K562 (cell line): ENCODE measurements around the gene RNF217. TPM values are rescaled to one million over a fixed set of nuclear protein-coding genes. Genes with fewer than 3 reads are reported as not detected.

Experiments used
- CTCF ChIP-seq, 3 experiments: IDR thresholded peaks in 2 of 3; conservative IDR thresholded peaks in 1 of 3; 2 replicates each; pipeline ENCODE4 v1.5.1; 2011 to 2012; ENCODE audit warnings: low read length in 3 of 3, mild to moderate bottlenecking in 3 of 3, control low read depth in 2 of 3, improper control_type of control experiment in 1 of 3, inconsistent platforms in 1 of 3, low read depth in 1 of 3, mixed read lengths in 1 of 3, moderate library complexity in 1 of 3; ENCODE audit not compliant: insufficient read depth in 2 of 3
- ELF4 ChIP-seq: fragments of 450-650 bp; formaldehyde crosslinking; IDR thresholded peaks from 2 replicates; pipeline ENCODE4 v1.4.0; 2022; ENCODE audit warnings: missing genetic modification characterization
- FOXP1 ChIP-seq: sonication (generic); formaldehyde crosslinking; IDR thresholded peaks from 2 replicates; pipeline ENCODE4 v1.8.0; 2022; ENCODE audit warnings: mild to moderate bottlenecking, missing genetic modification reagents
- REST ChIP-seq, 2 experiments: fragments of 450-650 bp; formaldehyde crosslinking in 1 of 2; IDR thresholded peaks; 2 replicates each; pipeline versions ENCODE4 v1.4.0 to v1.6.1; 2014 to 2020; ENCODE audit warnings: mild to moderate bottlenecking in 2 of 2, borderline replicate concordance in 1 of 2, low read depth in 1 of 2
- SOX6 ChIP-seq: fragments of 450-650 bp; IDR thresholded peaks from 2 replicates; pipeline ENCODE4 v1.6.1; 2014; ENCODE audit warnings: mild to moderate bottlenecking
- polyA plus RNA-seq, 8 experiments: library from polyadenylated mRNA; depleted of rRNA in 4 of 8; stranded (reverse) in 5 of 8; unstranded in 3 of 8; fragments of >200 nt; fragmentation: Nextera tagmentation in 2 of 8; fragmentation: Illumina TruSeq in 1 of 8; extraction: Ambion mirVana in 2 of 8; extraction: Trizol in 1 of 8; gene quantifications; 2 replicates each; pipeline versions ENCODE4 v1.2.1 to v1.2.3, GENCODE V29; 2011 to 2014; ENCODE audit warnings: inconsistent platforms in 1 of 8, missing spikeins in 1 of 8
- total RNA-seq, 7 experiments: library from RNA; depleted of rRNA in 6 of 7; stranded (reverse); fragments of >200 nt in 6 of 7; fragmentation: Illumina TruSeq in 2 of 7; extraction: Trizol in 2 of 7; gene quantifications; 2 replicates each; pipeline versions ENCODE4 v1.2.1 to v1.2.3, GENCODE V29; 2011 to 2021; ENCODE audit warnings: low replicate concordance in 1 of 7
- TF ChIP-seq, protein P1 (sequence below): sonication (generic); formaldehyde crosslinking; IDR thresholded peaks from 2 replicates; pipeline ENCODE4 v1.8.0; 2022; ENCODE audit warnings: mild to moderate bottlenecking, missing genetic modification reagents

Gene RNF217
- total and polyA plus RNA-seq, 9 of the 15 experiments (the other 6 are each of a cell fraction or from before 2014, with no cell fraction given), result 2.9 to 25.6 (median 12.0) TPM

- TF ChIP-seq REST (IDR thresholded peaks at IDR 0.05; ENCODE audit: borderline replicate concordance) (peak; percentile 52; the same call in 1 of the 2 replicates), REST (CRISPR knock-in tag; IDR thresholded peaks at IDR 0.05; ENCODE audit: low read depth) (no peak), FOXP1 (peak; percentile 82; the same call in 1 of the 2 replicates), ELF4 (CRISPR knock-in tag) (no peak), SOX6 (peak; percentile 63; the same call in 1 of the 2 replicates), CTCF (IDR thresholded peaks at IDR 0.05 in 2 of 3, conservative IDR thresholded peaks at IDR 0.05 in 1 of 3; ENCODE audit: insufficient read depth in 2 of 3, low read depth in 1 of 3, low read length in 3 of 3) (peak; percentile 32 to 40 (median 37); a peak in 2 of 6 replicates)
- TF ChIP-seq, protein P1, sequence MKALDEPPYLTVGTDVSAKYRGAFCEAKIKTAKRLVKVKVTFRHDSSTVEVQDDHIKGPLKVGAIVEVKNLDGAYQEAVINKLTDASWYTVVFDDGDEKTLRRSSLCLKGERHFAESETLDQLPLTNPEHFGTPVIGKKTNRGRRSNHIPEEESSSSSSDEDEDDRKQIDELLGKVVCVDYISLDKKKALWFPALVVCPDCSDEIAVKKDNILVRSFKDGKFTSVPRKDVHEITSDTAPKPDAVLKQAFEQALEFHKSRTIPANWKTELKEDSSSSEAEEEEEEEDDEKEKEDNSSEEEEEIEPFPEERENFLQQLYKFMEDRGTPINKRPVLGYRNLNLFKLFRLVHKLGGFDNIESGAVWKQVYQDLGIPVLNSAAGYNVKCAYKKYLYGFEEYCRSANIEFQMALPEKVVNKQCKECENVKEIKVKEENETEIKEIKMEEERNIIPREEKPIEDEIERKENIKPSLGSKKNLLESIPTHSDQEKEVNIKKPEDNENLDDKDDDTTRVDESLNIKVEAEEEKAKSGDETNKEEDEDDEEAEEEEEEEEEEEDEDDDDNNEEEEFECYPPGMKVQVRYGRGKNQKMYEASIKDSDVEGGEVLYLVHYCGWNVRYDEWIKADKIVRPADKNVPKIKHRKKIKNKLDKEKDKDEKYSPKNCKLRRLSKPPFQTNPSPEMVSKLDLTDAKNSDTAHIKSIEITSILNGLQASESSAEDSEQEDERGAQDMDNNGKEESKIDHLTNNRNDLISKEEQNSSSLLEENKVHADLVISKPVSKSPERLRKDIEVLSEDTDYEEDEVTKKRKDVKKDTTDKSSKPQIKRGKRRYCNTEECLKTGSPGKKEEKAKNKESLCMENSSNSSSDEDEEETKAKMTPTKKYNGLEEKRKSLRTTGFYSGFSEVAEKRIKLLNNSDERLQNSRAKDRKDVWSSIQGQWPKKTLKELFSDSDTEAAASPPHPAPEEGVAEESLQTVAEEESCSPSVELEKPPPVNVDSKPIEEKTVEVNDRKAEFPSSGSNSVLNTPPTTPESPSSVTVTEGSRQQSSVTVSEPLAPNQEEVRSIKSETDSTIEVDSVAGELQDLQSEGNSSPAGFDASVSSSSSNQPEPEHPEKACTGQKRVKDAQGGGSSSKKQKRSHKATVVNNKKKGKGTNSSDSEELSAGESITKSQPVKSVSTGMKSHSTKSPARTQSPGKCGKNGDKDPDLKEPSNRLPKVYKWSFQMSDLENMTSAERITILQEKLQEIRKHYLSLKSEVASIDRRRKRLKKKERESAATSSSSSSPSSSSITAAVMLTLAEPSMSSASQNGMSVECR (CRISPR knock-in tag), result peak; percentile 70; the same call in 1 of the 2 replicates
Measured at GRCh38 chr6:125099211-125100073, 137.2 kb downstream of the RNF217 start (continued).
